HG02852 (cell line): ENCODE data around the gene FKBP8.

Experiments
- ATAC-seq: cut with Tn5 transposase; IDR thresholded peaks from one replicate; pipeline ENCODE4 v1.9.1; 2021; ENCODE audit warnings: mild to moderate bottlenecking, moderate library complexity; ENCODE audit not compliant: unreplicated experiment

Gene FKBP8

GRCh38 chr19:18503337-18503970, 39.9 kb downstream of the FKBP8 start:
- ATAC-seq, result no peak

- no peak for ATAC-seq
Measured at GRCh38 chr19:18502638-18503294, 40.6 kb downstream of the FKBP8 start.

- ATAC-seq, result no peak
Measured at GRCh38 chr19:18502246-18502637, 41.1 kb downstream of the FKBP8 start.

GRCh38 chr19:18501832-18502231, 41.5 kb downstream of the FKBP8 start:
- no peak for ATAC-seq

GRCh38 chr19:18501351-18501750, 42.0 kb downstream of the FKBP8 start:
- ATAC-seq, result no peak

GRCh38 chr19:18500799-18501198, 42.6 kb downstream of the FKBP8 start:
- ATAC-seq, result no peak

GRCh38 chr19:18500376-18500775, 43.0 kb downstream of the FKBP8 start:
- no peak for ATAC-seq

- ATAC-seq, result no peak
Measured at GRCh38 chr19:18499055-18499775, 44.2 kb downstream of the FKBP8 start.

- ATAC-seq, result no peak
Measured at GRCh38 chr19:18496980-18497256, 46.5 kb downstream of the FKBP8 start.

- no peak for ATAC-seq
Measured at GRCh38 chr19:18496167-18496979, 47.0 kb downstream of the FKBP8 start.

GRCh38 chr19:18495204-18495911, 48.0 kb downstream of the FKBP8 start:
- ATAC-seq, result no peak

GRCh38 chr19:18494267-18494607, 49.1 kb downstream of the FKBP8 start:
- ATAC-seq, result no peak

- no peak for ATAC-seq
Measured at GRCh38 chr19:18493440-18494266, 49.7 kb downstream of the FKBP8 start.

- ATAC-seq, result no peak
Measured at GRCh38 chr19:18491995-18492953, 51.1 kb downstream of the FKBP8 start.

- no peak for ATAC-seq
Measured at GRCh38 chr19:18490728-18491127, 52.6 kb downstream of the FKBP8 start.

- no peak for ATAC-seq
Measured at GRCh38 chr19:18489627-18490184, 53.7 kb downstream of the FKBP8 start.

GRCh38 chr19:18488838-18489626, 54.3 kb downstream of the FKBP8 start:
- no peak for ATAC-seq

GRCh38 chr19:18488403-18488723, 55.0 kb downstream of the FKBP8 start:
- no peak for ATAC-seq
